HCT116 (cell line): Measurements from ENCODE around the gene PGBD1.

ENCODE experiments used
- EZH2 ChIP-seq: fragments of 200-600 bp; sonication (generic); IDR thresholded peaks from 2 replicates; pipeline ENCODE4 v1.6.1; 2017; ENCODE audit warnings: antibody characterized with exemption, mixed run types
- EZH2phosphoT487 ChIP-seq: fragments of 200-600 bp; IDR thresholded peaks from 2 replicates; pipeline ENCODE4 v1.6.1; 2018; ENCODE audit warnings: antibody characterized with exemption, borderline replicate concordance
- POLR2A ChIP-seq: IDR thresholded peaks from 2 replicates; pipeline ENCODE4 v1.7.0; 2011; ENCODE audit warnings: borderline replicate concordance; ENCODE audit not compliant: insufficient read depth, insufficient read length; ENCODE audit errors: extremely low read depth
- RAD21 ChIP-seq: IDR thresholded peaks from 2 replicates; pipeline ENCODE4 v1.6.1; 2012; ENCODE audit warnings: low read depth, mild to moderate bottlenecking
- YY1 ChIP-seq: IDR thresholded peaks from 2 replicates; pipeline ENCODE4 v1.6.1; 2011; ENCODE audit warnings: low read length, low read depth, moderate library complexity, mild to moderate bottlenecking; ENCODE audit not compliant: insufficient replicate concordance; ENCODE audit errors: extremely low read depth
- TF ChIP-seq, protein P1 (sequence below), 3 experiments: fragments of 200-600 bp in 1 of 3; sonication (generic) in 1 of 3; IDR thresholded peaks in 2 of 3; conservative IDR thresholded peaks in 1 of 3; 2 replicates each; pipeline ENCODE4 v1.5.1; 2012 to 2017; ENCODE audit warnings: low read depth in 2 of 3, low read length in 2 of 3, antibody characterized with exemption in 1 of 3, borderline replicate concordance in 1 of 3, control low read depth in 1 of 3, mild to moderate bottlenecking in 1 of 3, mixed read lengths in 1 of 3, mixed run types in 1 of 3, moderate library complexity in 1 of 3; ENCODE audit not compliant: insufficient read depth in 1 of 3
- TF ChIP-seq, protein P2 (sequence below): IDR thresholded peaks from 2 replicates; pipeline ENCODE4 v1.6.1; 2011; ENCODE audit warnings: mild to moderate bottlenecking, low read length, moderate library complexity; ENCODE audit not compliant: insufficient replicate concordance; ENCODE audit errors: extremely low read depth
- TF ChIP-seq, protein P3 (sequence below): IDR thresholded peaks from 2 replicates; pipeline ENCODE4 v1.6.1; 2012

DNA sequence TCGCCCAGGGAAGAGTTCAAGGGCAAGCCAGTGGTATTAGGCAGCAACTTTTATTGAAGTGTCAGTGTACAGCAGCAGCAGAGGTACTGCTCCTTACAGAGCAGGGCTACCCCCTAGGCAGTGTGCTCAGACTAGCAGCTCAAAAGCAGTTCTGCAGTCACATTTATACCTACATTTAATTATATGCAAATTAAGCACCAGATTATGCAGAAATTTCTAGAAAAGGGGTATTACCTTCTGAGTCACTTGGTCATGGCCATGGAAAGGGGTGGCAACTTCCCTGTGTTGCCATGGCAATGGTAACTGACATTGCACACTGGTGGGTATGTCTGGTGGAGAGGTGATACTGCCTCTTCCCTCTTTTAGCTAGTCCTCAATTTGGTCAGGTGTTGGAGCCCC is 27.3 kb upstream of the PGBD1 start:
- TF ChIP-seq POLR2A (no peak), EZH2 (no peak), RAD21 (no peak), EZH2phosphoT487 (no peak), YY1 (no peak)
- TF ChIP-seq, protein P1, sequence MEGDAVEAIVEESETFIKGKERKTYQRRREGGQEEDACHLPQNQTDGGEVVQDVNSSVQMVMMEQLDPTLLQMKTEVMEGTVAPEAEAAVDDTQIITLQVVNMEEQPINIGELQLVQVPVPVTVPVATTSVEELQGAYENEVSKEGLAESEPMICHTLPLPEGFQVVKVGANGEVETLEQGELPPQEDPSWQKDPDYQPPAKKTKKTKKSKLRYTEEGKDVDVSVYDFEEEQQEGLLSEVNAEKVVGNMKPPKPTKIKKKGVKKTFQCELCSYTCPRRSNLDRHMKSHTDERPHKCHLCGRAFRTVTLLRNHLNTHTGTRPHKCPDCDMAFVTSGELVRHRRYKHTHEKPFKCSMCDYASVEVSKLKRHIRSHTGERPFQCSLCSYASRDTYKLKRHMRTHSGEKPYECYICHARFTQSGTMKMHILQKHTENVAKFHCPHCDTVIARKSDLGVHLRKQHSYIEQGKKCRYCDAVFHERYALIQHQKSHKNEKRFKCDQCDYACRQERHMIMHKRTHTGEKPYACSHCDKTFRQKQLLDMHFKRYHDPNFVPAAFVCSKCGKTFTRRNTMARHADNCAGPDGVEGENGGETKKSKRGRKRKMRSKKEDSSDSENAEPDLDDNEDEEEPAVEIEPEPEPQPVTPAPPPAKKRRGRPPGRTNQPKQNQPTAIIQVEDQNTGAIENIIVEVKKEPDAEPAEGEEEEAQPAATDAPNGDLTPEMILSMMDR (IDR thresholded peaks at IDR 0.05 in 2 of 3, conservative IDR thresholded peaks at IDR 0.05 in 1 of 3; ENCODE audit: borderline replicate concordance in 1 of 3, insufficient read depth in 1 of 3, low read depth in 2 of 3, low read length in 2 of 3), result no peak
- TF ChIP-seq, protein P2, sequence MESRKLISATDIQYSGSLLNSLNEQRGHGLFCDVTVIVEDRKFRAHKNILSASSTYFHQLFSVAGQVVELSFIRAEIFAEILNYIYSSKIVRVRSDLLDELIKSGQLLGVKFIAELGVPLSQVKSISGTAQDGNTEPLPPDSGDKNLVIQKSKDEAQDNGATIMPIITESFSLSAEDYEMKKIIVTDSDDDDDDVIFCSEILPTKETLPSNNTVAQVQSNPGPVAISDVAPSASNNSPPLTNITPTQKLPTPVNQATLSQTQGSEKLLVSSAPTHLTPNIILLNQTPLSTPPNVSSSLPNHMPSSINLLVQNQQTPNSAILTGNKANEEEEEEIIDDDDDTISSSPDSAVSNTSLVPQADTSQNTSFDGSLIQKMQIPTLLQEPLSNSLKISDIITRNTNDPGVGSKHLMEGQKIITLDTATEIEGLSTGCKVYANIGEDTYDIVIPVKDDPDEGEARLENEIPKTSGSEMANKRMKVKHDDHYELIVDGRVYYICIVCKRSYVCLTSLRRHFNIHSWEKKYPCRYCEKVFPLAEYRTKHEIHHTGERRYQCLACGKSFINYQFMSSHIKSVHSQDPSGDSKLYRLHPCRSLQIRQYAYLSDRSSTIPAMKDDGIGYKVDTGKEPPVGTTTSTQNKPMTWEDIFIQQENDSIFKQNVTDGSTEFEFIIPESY, result no peak
- TF ChIP-seq, protein P3, sequence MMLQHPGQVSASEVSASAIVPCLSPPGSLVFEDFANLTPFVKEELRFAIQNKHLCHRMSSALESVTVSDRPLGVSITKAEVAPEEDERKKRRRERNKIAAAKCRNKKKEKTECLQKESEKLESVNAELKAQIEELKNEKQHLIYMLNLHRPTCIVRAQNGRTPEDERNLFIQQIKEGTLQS, result no peak
